HG03060 (cell line): ENCODE data around the gene DAGLA.
"Not testable (repeated sequence)": the region's sequence is repeated elsewhere in the genome, so short reads cannot be mapped to it uniquely, and the experiment has no call there.

ENCODE experiments used
- ATAC-seq: cut with Tn5 transposase; IDR thresholded peaks from one replicate; pipeline ENCODE4 v1.9.1; 2021; ENCODE audit warnings: low read depth, moderate number of reproducible peaks; ENCODE audit not compliant: unreplicated experiment

The DAGLA gene

DNA sequence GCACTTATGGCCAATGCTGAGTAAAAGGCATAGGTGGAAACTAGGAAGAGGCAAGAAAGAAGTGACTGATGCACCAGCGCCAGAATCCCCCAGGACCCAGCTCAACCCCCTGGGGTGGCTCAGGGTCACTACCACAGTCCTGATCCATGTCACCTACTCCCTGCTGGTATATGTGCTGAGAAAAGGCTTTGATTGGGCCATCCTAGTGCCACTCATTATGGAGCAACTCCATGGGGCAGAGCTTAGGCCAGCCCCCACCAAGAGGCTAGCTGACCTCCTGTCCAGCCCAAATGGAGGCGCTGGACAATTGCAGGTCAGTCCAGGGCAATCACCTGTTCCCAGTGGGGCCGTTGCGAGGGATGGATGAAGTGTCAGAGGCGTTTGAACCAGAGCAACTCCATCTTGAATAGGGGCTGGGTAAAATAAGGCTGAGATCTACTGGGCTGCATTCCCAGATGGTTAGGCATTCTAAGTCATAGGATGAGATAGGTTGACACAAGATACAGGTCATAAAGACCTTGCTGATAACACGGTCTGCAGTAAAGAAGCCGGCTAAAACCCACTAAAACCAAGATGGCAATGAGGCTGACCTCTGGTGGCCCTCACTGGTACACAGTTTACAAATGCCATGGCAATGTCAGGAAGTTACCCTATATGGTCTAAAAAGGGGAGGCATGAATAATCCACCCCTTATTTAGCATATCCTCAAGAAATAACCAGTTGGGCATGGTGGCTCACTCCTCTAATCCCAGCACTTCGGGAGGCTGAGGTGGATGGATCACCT, 20.6 kb upstream of the DAGLA start:
- ATAC-seq = no peak

DNA sequence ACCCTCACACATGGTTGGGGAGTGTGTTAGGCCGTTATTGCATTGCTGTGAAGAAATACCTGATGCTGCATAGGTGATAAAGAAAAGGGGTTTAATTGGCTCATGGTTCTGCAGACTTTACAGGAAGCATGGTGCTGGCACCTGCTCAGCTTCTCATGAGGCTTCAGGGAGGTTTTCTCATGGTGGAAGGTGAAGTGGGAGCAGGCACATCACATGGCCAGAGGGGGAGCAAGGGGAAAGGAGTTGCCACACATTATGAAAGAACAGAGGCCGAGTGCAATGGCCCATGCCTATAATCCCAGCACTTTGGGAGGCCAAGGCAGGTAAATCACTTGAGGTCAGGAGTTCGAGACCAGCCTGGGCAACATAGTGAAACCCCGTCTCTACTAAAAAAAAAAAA, 19.2 kb upstream of the DAGLA start:
- ATAC-seq = not testable (repeated sequence)

DNA sequence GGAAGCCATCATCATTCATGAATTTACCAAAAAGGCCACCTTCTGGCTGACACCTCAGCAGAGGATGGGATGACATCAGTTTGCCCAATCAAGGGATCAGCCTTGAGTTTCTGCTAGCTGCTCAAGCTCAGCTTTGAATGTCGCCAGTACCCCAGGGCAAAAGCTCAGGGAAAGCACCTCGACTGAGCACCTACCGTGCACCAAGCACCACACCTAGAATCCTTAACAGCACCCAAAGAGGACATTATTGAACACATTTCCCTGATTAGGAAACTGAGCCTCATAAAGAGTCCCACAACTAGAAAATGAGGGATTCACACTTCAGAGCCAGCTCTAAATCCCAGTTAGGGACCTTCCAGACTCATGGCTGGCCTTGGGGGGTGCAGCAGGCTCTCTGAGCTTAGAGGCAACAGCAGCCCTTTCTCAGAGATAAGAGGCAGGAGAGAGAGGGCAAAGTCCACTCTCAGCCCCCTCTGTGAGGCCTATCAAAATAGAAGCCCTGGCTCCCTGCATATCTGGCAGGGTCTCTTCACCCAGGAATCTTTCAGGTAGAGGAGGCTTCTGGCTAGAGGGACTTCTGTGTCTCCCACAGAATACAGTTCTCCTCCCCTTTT, 13.4 kb upstream of the DAGLA start:
- no peak for ATAC-seq

DNA sequence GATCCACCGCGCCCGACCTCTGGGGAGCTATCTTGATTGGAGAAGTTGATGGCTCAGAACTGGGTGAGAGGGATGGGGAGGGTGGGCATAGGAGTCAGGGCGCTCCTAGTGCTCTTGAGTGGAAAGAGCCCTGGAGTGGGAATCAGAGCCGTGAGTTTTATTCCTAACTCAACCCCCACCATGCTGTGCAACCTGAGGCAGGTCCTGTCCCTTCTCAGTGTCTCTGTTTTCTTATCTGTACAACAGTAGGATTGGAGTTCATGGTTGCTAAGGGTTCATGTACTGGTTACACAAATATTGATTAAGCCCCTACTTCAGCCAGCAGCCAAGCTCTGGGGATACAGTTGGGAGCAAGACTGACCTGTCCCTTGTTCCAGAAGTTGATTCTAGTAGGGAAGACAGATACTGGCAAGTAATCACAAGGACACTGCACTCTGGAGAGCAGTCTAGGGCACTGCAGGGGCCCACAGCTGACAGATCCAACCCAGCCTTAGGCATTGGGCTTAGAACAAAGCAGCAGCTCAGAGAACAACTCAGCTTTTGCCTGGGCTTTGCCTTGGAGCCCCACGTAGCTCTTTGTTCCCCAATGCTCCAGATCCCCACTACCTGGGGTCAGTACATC, 12.4 kb upstream of the DAGLA start:
- no peak for ATAC-seq

DNA sequence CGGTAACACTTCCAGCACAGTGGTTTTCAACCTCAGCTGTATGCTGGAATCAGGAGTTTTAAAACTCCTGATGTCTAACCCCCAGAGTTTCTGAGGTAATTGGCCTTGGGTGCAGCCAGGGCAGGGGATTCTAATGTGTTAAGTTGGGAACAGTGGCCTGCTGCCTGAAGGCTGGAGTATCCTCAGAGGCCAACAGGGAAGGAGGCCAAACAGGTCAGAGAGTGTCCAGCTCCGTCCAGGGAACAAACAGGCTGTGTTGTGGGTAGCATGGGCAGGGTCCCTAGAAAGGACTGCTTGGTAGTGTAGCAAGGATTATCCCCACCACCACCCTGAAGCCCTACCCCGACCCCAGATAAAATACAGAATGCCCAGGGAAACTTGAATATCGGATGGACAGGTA, 10.8 kb upstream of the DAGLA start:
- ATAC-seq = no peak

DNA sequence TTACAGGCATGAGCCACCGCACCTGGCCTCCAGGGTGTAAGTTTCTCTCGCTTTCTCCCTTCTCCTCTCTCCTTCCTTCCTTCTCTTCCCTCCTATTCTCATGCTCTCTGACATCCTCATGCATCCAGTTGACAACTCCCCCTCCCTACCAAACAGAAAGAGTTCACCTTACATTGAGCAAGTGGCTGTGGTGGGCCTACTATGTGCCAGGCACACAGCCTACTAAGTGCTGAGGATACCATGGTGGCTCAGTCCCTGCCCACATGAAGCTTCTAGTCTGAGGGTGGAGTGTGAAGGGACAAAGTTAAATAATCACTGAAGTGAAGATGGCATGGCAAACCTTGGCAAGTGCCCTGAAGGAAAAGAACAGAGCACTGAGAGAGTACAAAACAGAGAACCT, 9.6 kb upstream of the DAGLA start:
- ATAC-seq = no peak

DNA sequence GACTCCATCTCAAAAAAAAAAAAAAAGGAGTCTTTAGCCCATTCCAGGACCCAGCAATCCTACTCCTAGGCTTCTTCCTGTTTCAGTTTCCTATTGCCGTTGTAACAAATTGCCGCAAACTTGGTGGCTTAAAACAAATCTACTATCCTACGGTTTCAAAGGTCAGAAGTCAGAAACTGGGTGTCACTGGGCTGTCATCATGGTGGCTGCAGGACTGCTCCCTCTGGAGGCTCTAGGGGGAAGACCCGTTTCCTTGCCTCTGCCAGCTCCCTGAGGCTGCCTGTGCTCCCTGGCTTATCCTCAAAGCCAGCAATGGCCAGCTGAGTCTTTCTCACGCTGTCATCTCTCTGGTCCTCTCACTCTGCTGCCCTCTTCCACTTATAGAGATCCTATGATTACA, 8.7 kb upstream of the DAGLA start:
- ATAC-seq = no peak

DNA sequence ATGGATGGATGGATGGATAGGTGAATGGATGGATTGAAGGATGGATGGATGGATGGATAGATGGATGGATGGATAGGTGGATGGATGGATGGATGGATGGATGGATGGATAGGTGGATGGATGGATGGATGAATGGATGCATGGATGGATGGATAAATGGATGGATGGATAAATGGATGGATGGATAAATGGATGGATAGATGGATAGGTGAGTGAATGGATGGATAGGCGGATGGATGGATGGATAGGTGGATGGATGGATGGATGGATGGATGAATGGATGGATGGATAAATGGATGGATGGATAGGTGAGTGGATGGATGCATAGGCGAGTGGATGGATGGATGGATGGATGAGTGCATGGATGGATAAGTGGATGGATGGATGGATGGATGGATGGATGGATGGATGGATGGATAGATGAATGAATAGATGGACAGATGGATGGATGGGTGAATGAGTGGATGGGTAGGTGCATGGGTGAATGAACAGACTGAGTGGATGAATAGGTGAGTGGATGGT, 6.2 kb upstream of the DAGLA start:
- ATAC-seq = not testable (repeated sequence)

DNA sequence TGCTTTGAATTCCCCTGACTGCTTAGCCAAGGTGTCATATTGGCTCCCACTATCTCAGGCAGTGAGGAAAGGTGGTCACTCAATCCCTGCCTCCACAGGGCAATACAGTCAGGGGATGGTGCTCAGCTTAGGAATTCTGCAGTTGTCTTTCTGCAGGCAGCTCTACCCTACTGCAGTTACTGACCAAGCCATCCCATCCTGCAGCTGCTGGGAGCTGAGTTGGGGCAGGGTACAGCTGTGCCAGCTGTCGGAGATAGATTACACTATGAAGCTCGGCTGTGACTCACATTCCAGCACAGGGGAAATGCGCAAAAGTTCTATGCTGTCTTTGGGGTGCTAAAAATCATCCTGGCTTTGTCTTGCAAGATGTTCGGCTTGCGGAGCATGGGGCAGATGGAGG, 4.4 kb upstream of the DAGLA start:
- ATAC-seq = no peak

DNA sequence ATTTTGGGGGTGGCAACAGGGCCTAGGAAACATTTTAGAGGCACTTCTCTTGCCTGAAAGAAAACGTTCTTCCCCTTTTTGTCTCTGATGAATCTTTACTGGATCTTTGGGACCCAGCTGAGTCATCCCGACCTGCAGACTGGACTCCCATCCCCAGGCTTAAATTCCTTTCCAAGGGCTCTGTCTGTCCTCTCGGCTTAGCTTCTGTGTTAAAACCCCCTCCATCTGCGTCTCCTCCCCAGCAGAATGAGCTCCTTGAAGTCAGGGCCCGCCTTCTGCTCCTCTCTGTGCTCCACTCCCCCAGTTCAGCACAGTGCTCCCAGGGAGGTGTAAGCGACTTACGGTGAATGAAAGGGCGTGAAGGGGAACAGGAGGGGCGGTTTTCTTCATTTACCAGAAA, 895 bp upstream of the DAGLA start:
- ATAC-seq = no peak

DNA sequence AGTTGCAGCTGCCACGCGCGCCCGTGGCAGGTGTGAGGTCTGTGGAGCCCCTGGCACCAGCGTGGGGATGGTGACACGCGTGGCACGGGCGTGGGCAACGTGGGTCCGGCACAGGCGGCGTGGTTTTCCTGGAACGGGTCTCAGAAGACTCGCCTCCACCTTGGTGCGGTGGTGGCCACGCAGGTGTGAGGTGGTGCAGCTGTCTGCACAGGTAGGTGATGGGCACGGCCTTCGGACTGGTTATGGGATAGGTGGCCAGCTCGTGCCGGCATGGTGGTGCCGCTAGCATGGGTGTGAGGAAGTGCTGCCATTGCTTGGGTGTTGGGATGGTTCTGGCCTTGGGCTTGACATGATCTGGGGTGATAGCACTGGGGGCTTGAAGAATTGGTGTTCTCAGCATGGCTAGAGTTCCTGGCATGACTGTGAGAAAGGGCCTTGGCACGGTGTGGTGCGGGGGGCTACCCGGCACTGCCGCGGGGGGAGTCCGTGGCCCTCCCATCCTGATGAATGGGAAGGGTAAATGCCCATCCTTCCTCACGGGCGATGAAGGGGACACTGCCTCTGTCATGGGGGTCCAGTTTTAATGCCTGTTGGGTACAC, 531 bp downstream of the DAGLA start:
- no peak for ATAC-seq

DNA sequence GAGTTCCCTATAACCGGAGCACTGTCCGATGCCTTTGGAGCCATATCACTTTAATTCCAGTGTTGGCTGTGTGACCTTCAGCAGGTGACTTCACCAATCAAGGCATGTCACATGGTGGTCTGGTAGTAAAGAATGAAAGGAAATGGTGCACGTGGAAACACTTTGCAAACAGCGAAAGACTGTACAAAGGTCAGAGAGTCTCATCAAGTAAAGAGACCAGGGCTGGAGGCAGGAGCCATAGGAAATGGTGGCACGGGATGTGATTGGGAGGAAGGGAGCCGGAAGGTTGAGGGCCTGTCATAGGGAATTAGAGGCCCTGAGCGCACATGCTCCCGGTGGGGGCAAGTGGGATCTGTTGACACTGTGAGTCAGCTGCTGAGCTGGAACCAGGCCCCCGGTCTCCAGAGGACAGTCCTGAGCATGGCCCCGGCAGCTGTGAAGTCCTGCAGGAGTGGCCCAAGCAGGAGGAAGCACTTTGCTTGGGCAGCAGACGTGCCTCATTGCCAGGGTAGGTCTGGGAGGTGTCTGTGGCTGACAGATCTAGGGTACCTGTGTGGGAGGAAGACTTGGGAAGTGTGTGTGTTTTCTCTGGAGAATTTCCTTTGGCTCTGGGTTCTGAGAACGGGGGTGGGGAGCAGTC, 2.0 kb downstream of the DAGLA start:
- ATAC-seq = no peak

DNA sequence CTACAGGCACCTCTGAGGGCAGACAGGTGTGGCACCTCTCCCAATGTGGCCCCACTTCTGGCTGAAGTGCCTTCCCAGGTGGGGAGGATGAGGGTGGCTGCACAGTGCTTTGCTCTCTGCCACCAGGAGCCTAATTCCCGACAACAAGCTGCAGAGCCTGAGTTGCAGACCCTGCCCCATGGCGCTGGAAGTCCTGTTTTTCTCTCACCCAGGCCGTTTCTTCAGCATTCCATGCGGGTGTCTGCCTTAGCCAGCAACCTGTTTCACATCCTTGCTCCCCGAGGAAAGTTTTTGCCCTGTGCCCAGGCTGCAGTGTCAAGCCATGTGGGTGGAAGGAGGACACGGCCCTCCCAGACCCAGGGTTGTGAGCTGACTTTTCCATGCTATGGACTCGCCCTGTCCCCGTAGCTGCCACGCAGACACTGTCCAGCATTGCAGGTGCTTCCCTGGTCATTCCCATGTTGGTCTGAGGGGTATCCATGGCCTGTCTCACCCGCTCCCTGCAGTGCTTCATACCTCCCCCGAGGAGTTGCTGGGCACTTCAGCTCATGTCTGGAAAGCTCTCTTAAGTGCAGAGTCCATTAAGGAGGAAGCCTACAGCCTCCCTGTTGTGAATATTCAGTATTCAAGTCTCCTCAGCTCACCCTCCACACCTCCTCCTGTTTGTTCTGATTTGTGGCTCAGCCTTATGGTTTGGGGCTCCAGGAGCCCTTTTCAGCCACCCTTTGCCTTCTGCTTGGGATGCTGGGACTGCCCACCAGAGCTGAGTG, 2.9 kb downstream of the DAGLA start:
- ATAC-seq = no peak

DNA sequence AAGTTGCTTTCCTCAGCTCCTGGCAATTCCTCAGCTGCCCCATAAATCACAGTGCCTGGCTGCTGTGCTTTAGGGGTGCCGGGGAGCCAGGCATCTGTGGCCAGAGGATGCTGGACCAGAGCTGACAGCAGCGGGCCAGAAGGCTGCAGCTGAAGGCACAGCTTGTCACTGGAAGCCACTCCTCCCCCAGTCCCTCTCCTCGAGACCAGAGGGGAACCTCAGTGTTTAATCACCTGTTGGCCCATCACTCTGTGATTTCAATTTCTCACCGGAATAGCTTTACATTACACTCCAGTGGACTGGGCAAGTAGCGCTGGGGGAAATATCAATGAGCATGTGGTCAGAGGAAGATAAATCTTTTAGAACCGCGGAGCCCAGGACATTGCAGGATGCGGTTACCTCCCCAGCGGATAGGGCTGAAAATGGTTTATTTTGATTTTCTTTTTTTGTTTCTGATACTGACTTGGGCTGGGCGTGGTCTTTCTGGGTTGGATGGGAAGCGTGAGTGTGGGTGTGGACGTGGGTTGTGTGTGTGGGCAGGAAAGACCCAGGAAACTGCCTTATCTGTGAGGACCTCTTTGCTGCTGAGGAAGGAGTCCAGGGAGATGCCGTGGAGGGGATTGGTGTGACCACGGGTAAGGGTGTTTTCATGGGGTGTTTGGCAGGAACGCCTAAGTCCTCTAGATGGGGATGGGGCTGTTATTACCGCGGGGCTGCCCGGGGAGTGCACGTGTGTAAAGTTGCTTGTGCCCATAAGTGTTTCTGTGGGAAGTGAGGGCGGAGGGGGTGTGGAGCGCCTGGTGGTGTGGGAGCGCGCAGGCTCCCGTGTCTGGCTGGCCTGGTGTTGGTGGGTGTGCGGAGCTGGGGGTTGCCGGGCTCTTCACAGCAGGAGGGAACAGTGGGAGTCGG, 4.0 kb downstream of the DAGLA start:
- ATAC-seq = no peak

DNA sequence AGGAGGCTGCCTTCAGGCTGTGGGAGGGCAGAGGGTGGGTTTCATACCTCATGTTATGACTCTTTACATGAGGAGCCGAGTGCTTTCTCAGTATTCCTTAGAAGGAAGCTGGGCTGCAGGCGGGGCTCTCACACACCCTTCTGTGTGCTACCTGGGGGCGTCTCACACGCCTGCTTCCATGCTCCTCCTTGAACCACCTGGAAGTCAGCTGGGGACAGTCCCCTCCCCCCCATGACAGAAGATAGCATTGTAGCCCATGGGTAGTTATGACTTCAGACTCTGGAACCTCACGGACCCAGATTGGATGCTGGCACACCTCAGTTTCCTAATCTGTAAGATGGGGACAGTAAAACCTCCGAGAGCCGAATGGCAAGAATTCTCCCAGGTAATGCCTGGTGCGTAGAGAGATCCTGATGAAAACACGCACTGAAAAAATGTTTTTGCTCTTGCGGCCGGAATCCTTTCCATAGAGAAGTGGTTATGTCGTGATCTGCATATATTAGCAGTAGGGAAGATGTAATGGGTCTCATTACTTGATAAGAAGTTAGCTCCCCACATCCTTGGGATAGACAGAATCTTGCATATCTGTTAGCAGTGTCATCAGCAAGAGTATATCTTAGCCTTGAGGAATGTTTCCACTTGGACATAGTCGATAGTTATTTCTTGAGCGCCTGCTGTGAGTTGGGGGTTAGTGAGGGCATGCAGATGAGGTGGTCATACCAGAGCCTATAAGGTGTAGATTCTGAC, 4.9 kb downstream of the DAGLA start:
- ATAC-seq = no peak

DNA sequence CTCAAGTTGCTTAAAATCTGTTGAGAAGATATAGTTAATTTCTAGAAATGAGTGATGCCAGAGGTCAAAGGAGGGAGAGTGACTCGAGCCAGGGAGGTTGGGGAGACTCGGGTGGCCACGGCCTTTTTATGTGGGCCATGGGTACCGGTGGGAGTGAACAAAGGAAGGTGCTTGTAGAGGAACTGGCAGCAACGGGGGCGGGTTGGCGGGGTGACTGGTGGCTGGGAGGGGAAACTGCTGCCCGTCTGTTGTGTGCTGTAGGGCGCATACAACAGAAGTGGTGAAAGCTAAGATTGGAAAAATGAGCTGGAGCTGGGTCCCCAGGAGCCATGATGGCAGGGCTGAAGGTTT, 5.4 kb downstream of the DAGLA start:
- ATAC-seq = no peak

DNA sequence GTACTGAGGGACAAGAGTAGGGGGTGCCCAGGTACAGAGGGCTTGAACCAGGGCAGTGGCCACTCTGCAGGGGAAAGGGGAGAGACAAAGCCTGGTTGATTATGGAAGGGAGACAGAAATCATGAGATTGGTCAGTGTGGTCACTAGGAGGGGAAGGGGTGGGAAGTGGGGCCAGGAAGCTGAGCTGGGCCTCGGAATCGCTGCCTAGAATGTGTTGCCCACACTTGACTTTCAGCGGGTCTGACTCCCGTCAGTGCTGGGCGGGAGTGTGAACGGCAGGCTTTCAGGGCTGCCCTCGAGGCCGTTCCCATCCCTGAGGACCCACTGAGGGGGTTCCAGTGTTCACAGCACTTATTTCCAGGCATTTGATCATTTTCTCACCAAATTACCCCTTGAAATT, 5.9 kb downstream of the DAGLA start:
- no peak for ATAC-seq

DNA sequence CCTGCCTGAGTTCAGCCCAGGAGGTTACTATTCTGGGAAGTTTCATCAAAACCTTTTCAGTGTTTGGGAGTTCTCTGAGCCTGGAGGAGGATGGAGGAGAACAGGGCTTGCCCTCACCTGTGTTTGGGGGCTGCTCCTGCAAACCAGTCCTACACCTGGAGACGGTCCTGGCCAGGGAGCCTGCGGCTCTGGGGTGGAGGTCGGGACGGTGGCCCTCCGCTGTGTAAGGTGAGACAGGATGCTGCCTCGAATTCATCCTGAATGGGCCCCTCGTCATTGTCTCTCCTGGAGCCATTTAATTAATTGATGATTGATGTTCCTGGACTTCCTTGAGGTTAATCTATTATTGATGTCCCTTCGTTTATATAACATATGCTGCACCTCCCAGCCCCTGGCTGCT, 6.3 kb downstream of the DAGLA start:
- ATAC-seq = no peak

DNA sequence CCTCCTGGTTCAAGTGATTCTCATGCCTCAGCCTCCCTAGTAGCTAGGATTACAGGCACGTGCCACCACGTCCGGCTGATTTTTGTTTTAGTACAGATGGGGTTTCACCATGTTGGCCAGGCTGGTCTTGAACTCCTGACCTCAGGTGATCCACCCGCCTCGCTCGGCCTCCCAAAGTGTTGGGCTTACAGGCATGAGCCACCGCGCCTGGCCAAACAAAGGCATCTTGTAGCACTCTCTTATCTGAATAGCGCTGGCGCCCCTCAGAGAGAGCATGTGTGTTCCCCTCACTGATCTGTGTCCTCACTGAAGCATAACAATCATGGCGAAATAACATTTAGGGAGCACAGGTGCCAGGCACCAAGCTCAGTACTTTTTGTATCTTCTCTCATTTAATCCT, 7.2 kb downstream of the DAGLA start:
- no peak for ATAC-seq
